Heart right ventricle (tissue), 16 donors: Measurements from ENCODE around the gene SNCG. TPM values are rescaled to one million over a fixed set of nuclear protein-coding genes. Genes with fewer than 3 reads are reported as not detected.
A peak's percentile ranks its signal among the peaks of the same experiment; 100 is the strongest.
"Not testable (repeated sequence)": the region's sequence is repeated elsewhere in the genome, so short reads cannot be mapped to it uniquely, and the experiment has no call there.

Experiments
- ATAC-seq, 8 donors: fragments of 200-7000 bp; cut with Tn5 transposase; one replicate each; pipeline ENCODE4 v1.9.1; 2020; ENCODE audit warnings: mild to moderate bottlenecking in 8 of 8, moderate library complexity in 8 of 8, moderate number of reproducible peaks in 1 of 8
- DNase-seq, 2 donors: peaks; one replicate each; pipeline ENCODE4 v3.0.0-alpha.2; 2020
- H3K27ac ChIP-seq, 10 donors: fragments of 200-600 bp; sonication (generic) in 2 of 10; one replicate each; pipeline versions ENCODE4 v1.5.0 to v1.8.0; 2020 to 2022; ENCODE audit warnings: mild to moderate bottlenecking in 3 of 10
- H3K27me3 ChIP-seq, 7 donors: fragments of 200-600 bp; one replicate each; pipeline ENCODE4 v1.8.0; 2021 to 2022; ENCODE audit warnings: mild to moderate bottlenecking in 2 of 7
- H3K36me3 ChIP-seq, 9 donors: fragments of 200-600 bp; sonication (generic) in 1 of 9; one replicate each; pipeline versions ENCODE4 v1.5.0 to v1.8.0; 2020 to 2022; ENCODE audit warnings: mild to moderate bottlenecking in 2 of 9
- H3K4me1 ChIP-seq, 9 donors: fragments of 200-600 bp; sonication (generic) in 1 of 9; one replicate each; pipeline versions ENCODE4 v1.5.0 to v1.8.0; 2020 to 2022; ENCODE audit warnings: mild to moderate bottlenecking in 4 of 9
- H3K4me3 ChIP-seq, 10 donors: fragments of 200-600 bp; sonication (generic) in 2 of 10; one replicate each; pipeline versions ENCODE4 v1.5.0 to v1.8.0; 2020 to 2022; ENCODE audit warnings: mild to moderate bottlenecking in 7 of 10, moderate library complexity in 2 of 10
- H3K9me3 ChIP-seq, 11 donors: fragments of 200-600 bp in 10 of 11; sonication (generic) in 2 of 11; one replicate each; pipeline versions ENCODE4 v1.5.0 to v1.8.0; 2013 to 2022; ENCODE audit warnings: mild to moderate bottlenecking in 2 of 11, control low read depth in 1 of 11, moderate library complexity in 1 of 11
- CTCF ChIP-seq, 9 donors: fragments of 200-600 bp; sonication (generic) in 2 of 9; IDR thresholded peaks; one replicate each; pipeline versions ENCODE4 v1.5.0 to v1.8.0; 2021 to 2022; ENCODE audit warnings: antibody characterized with exemption in 9 of 9, mild to moderate bottlenecking in 5 of 9, moderate library complexity in 1 of 9
- WGBS, 2 donors: extraction: QIAGEN DNeasy Blood & Tissue Kit; methylation state at CpG; one replicate each; pipeline ENCODE4 v1.1.7; 2013; ENCODE audit warnings: inconsistent platforms in 1 of 2; 5-methylcytosine and 5-hydroxymethylcytosine counted together
- intact Hi-C, 10 donors: fragments of 100-400 bp; cut with DNase I; formaldehyde crosslinking; loops; one replicate each; pipeline versions ENCODE4 v1.11.1 to v1.14.2; 2022
- polyA plus RNA-seq, 2 donors: library from polyadenylated mRNA; stranded (reverse); fragments of 200-250 nt; gene quantifications; one replicate each; pipeline ENCODE4 v1.2.3, GENCODE V29; 2013
- total RNA-seq, 10 donors: library from RNA; stranded (reverse); fragmentation: NEBNext Ultra II Directional in 3 of 10; extraction: Animal tissue kit (Norgen Biotek cat#: 25700) in 3 of 10; gene quantifications; one replicate each; pipeline versions ENCODE4 v1.2.1 to v1.2.4, GENCODE V29; 2021 to 2023
- donor health status: Arrhythmogenic right ventricular cardiomyopathy.
- donor health status: ischemic (EF 13 %, LVEDD 7.1; RV severe dilation, severe dysfunction).
- donor health status: healthy with polysubstance abuse.
- donor health status: DM: no; HTN: yes; CAD: no.
- donor health status: DM: no; HTN: no; CAD: no.
- donor health status: ischemic (EF 25% LVEDD 6.9; RV normal size, moderate dysfunction).
- donor health status: ischemic (EF 25% LVEDD 5.7; RV mildly dilated, moderate dysfunction).
- donor health status: healthy.
- donor health status: DM: yes; HTN: yes; CAD: no.
- donor health status: Ischemic cardiomyopathy.
- donor health status: ischemic (EF 35%, LVEDD 5.7; RV mildly dilated, moderate dysfunction).
- donor health status: nonischemic (EF 11% LVEDD 7.7; RV severe dilation, severe dysfunction).
- donor health status: DM: yes; HTN: yes; CAD: no.
- donor health status: PGD.
- donor health status: ischemic (EF 29% LVEDD 5.4; RV normal size, mild dysfunction).
- donor health status: nonischemic (EF 23%, LVEDD 6.1; RV moderate dilation, normal function).

SNCG gene
- total and polyA plus RNA-seq, 12 donors: 9.4 to 68.0 (median 14.4) TPM

DNA sequence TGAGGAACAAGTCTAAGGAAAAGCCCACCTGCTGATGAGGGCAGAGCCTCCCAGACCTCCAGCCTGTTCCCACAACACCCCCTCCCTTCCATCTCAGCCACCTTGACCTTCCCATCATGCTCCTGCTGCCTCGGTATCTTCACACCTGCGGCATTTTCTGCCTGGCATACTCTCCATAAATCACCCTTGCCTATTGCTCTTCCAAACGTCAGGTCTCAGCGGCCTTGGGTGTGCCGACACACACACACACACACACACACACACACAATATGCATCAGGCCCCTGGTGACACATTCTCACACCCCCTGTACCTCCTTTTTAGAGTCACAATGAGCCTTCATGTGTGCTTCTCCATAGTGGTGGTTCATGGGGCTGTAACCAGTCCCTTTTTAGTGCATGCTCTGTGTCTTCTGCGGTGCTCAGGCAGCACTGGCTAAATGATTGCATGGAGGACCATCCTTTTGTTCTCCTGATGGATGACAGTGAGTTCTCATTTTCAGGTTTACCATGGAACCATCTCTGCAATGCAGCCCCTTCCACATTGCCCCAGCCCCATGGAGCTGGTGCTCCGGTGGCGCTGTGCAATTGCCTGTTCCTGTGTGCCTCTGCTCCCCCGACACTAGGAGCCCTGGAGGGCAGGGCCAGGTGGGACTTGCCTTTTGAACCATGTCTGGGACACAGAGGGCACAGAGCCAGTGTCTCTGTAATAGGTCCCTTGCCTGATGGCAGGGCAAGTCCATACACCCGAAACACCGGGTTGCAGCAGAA is 14.4 kb downstream of the SNCG start:
- no peak for TF ChIP-seq CTCF (IDR thresholded peaks at IDR 0.05)
- Histone ChIP-seq H3K36me3 (no peaks in the 10 kb centered on the region), H3K9me3 (no peaks in the 10 kb centered on the region), H3K27me3 (peaks cover 0 to 44% (median 0%) of the 10 kb centered on the region in 7 donors), H3K4me3 (no peak overlapping the region), H3K27ac (peak overlapping the region in 5 of 10 donors; percentile 85 to 98 (median 95)), H3K4me1 (peaks cover 7 to 49% (median 31%) of the 10 kb centered on the region in 9 donors)
- no peak for DNase-seq
- intact Hi-C loops: loop anchor here in 2 of 10 donors (5.0 to 10.0 kb wide), 2 partner anchors 115 to 122 kb away; partner anchors contain the start of genes GLUD1 (in 1 of the 2) and SHLD2 (in 1 of the 2)
- 85 to 92% methylated on average over 11 of the region's 11 CpGs for WGBS, 2 donors
- ATAC-seq: no peak

GRCh38 chr10:86974484-86974883 is 16.1 kb downstream of the SNCG start:
- no peak for TF ChIP-seq CTCF (IDR thresholded peaks at IDR 0.05)
- H3K4me1 ChIP-seq: peaks cover 4 to 46% (median 19%) of the 10 kb centered on the region in 9 donors
- 84 to 86% methylated on average over 7 of the region's 7 CpGs for WGBS, 2 donors
- H3K27ac ChIP-seq: peak overlapping the region in 1 of 10 donors; percentile 15
- H3K27me3 ChIP-seq: peaks cover 0 to 28% (median 0%) of the 10 kb centered on the region in 7 donors
- no peak for ATAC-seq
- no peaks in the 10 kb centered on the region for H3K9me3 ChIP-seq
- H3K36me3 ChIP-seq: no peaks in the 10 kb centered on the region
- no peak for DNase-seq
- intact Hi-C loops: loop anchor here in 2 of 10 donors (5.0 to 10.0 kb wide), 2 partner anchors 113 to 120 kb away; partner anchors contain the start of genes GLUD1 (in 1 of the 2) and SHLD2 (in 1 of the 2)
- H3K4me3 ChIP-seq: no peak overlapping the region

GRCh38 chr10:86976362-86977056 is 18.1 kb downstream of the SNCG start:
- no peaks in the 10 kb centered on the region for H3K36me3 ChIP-seq
- peaks cover 0 to 7% (median 0%) of the 10 kb centered on the region in 7 donors for H3K27me3 ChIP-seq
- no peak for ATAC-seq
- TF ChIP-seq CTCF (IDR thresholded peaks at IDR 0.05): no peak
- H3K27ac ChIP-seq: no peak overlapping the region
- 89 to 98% methylated on average over 5 of the region's 5 CpGs for WGBS, 2 donors
- no peak overlapping the region for H3K4me3 ChIP-seq
- intact Hi-C loops: loop anchor here in 1 of 10 donors (10.0 kb wide), 1 partner anchor 118 kb away; the partner anchor contains the start of genes GLUD1 and SHLD2
- H3K9me3 ChIP-seq: no peaks in the 10 kb centered on the region
- DNase-seq: no peak
- peaks cover 11 to 46% (median 22%) of the 10 kb centered on the region in 9 donors for H3K4me1 ChIP-seq

DNA sequence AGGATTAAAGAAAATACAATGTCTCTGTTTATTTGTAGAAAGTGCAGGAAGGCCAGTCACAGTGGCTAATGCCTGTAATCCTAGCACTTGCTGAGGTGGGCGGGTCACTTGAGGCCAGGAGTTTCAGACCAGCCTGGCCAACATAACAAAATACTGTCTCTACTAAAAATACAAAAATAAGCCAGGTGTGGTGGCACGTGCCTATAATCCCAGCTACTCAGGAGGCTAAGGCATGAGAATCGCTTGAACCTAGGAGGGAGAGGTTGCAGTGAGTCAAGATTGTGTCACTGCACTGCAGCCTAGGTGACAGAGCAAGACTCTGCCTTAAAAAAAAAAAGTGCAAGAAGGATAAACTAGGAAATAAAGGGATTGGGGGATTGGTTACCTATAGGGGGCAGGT is 20.1 kb downstream of the SNCG start:
- peak overlapping the region in 7 of 10 donors; percentile 15 to 80 (median 53) for H3K27ac ChIP-seq
- ATAC-seq: not testable (repeated sequence)
- intact Hi-C loops: loop anchor here in 1 of 10 donors (10.0 kb wide), 1 partner anchor 116 kb away; the partner anchor contains the start of genes GLUD1 and SHLD2

More for the DNA sequence above, 20.1 kb downstream of the SNCG start:
- H3K4me1 ChIP-seq: peaks cover 8 to 38% (median 17%) of the 10 kb centered on the region in 9 donors
- not testable (repeated sequence) for H3K9me3 ChIP-seq, H3K27me3 ChIP-seq, H3K36me3 ChIP-seq, DNase-seq, H3K4me3 ChIP-seq
- 82 to 92% methylated on average over 3 of the region's 3 CpGs for WGBS, 2 donors
